ENCODE measurements around the gene ORC3.
A peak's percentile ranks its signal among the peaks of the same experiment; 100 is the strongest.

GRCh38 chr6:87590990-87591389 lies 1.1 kb downstream of the ORC3 start:
- TF ChIP-seq REST (tag by site-specific recombination; IDR thresholded peaks at IDR 0.05) (peak; percentile 84), CTCF (tag by site-specific recombination; IDR thresholded peaks at IDR 0.05) (no peak), ZNF175 (tag by site-specific recombination; IDR thresholded peaks at IDR 0.05) (no peak), OSR2 (tag by site-specific recombination; IDR thresholded peaks at IDR 0.05) (no peak), ZNF560 (tag by site-specific recombination; IDR thresholded peaks at IDR 0.05; ENCODE audit: borderline replicate concordance) (no peak), ZBTB7A (tag by site-specific recombination; IDR thresholded peaks at IDR 0.05; ENCODE audit: low read depth) (no peak), ZNF639 (tag by site-specific recombination; IDR thresholded peaks at IDR 0.05) (no peak), KLF1 (tag by site-specific recombination; IDR thresholded peaks at IDR 0.05) (no peak), ZNF114 (tag by site-specific recombination; IDR thresholded peaks at IDR 0.05) (no peak), OVOL3 (tag by site-specific recombination; IDR thresholded peaks at IDR 0.05) (no peak), ZNF138 (tag by site-specific recombination; IDR thresholded peaks at IDR 0.05; ENCODE audit: borderline replicate concordance) (no peak), YY1 (tag by site-specific recombination; IDR thresholded peaks at IDR 0.05) (no peak)
